Brain microvascular endothelial cell (primary cell): Measurements from ENCODE around the gene FAM131A.
"Not testable (repeated sequence)": the region's sequence is repeated elsewhere in the genome, so short reads cannot be mapped to it uniquely, and the experiment has no call there.

ENCODE experiments used
- DNase-seq: peaks from one replicate; pipeline ENCODE4 v3.0.0-alpha.2; 2020
- H3K27ac ChIP-seq: fragments of 250-450 bp; sonication (Bioruptor Pico); 2 replicates; pipeline ENCODE4 v1.5.1; 2020; ENCODE audit warnings: mild to moderate bottlenecking, moderate library complexity
- H3K27me3 ChIP-seq: fragments of 250-450 bp; sonication (Bioruptor Pico); replicated peaks from 2 replicates; pipeline ENCODE4 v1.5.1; 2020; ENCODE audit warnings: mild to moderate bottlenecking
- H3K36me3 ChIP-seq: fragments of 250-450 bp; sonication (Bioruptor Pico); replicated peaks from 2 replicates; pipeline ENCODE4 v1.5.1; 2020; ENCODE audit warnings: mild to moderate bottlenecking
- H3K4me3 ChIP-seq: 2 replicates; pipeline ENCODE4 v1.5.1; 2011; ENCODE audit warnings: low read depth, mild to moderate bottlenecking, control low read depth, low read length, moderate library complexity
- CTCF ChIP-seq: IDR thresholded peaks from 2 replicates; pipeline ENCODE4 v1.5.1; 2011; ENCODE audit warnings: low read depth, mild to moderate bottlenecking, moderate library complexity, low read length, control low read depth, inconsistent platforms; ENCODE audit errors: missing control alignments
- in situ Hi-C: cut with HindIII; loops from 2 replicates; pipeline ENCODE4 v1.10.0; 2017; ENCODE audit warnings: low sequenced_read_pairs, low pct_ligation_motif_present

The FAM131A gene

DNA sequence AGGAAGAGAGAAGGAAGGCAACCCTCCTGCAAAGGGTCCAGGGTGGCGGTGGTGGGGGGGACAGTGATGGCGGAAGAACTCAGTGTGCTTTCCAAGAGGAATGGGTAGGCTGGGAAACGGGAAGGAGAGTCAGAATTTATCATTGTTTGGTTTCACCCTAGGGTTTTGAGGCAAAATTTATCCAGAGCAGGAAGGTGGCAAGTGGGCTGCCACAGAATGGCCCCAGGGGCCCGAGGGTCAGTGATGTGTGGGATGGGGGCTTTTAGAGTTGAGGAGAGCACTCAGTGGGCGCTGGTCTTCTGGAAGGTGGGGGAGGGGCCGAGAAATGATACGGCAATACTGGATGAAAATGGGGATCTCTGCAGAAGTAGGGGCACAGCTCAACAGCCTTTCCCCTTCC lies 581 bp downstream of the FAM131A start:
- Histone ChIP-seq H3K4me3 (peak overlapping the region; percentile 34), H3K27me3 (no peaks in the 10 kb centered on the region), H3K36me3 (peaks cover 26% of the 10 kb centered on the region), H3K27ac (no peak overlapping the region)
- in situ Hi-C loops = no loop called here
- DNase-seq = no peak
- TF ChIP-seq CTCF = no peak

- H3K27me3 ChIP-seq = no peaks in the 10 kb centered on the region
- TF ChIP-seq CTCF = peak; percentile 41
- in situ Hi-C loops = no loop called here
- H3K4me3 ChIP-seq = peak overlapping the region; percentile 34
- peak; percentile 79 for DNase-seq
- no peak overlapping the region for H3K27ac ChIP-seq
- peaks cover 21% of the 10 kb centered on the region for H3K36me3 ChIP-seq
Observed at GRCh38 chr3:184338511-184338945, 1.1 kb downstream of the FAM131A start.

DNA sequence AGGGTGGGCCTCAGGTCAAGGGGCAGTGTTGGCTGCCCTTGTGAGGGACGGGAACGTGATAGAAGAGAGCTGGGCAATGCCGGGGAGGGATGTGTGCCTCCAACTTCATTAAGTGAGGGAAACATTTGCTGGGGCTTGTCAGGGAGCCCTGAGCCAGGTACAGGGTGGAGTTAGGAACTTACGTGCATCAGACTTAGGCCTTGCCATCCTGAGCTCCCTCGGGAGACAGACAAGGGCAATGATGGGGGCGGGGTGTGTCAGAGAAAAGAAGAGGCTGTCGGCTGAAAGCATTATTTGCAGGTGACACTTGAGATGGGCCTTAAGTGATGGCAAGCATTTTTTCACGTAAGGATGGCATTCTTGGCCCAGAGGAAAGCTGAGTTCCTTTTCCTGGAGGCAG lies 1.6 kb downstream of the FAM131A start:
- no peak overlapping the region for H3K27ac ChIP-seq

GRCh38 chr3:184339451-184340135 lies 2.2 kb downstream of the FAM131A start:
- H3K4me3 ChIP-seq, DNase-seq, H3K27me3 ChIP-seq, H3K27ac ChIP-seq, in situ Hi-C loops: not testable (repeated sequence)
- peaks cover 10% of the 10 kb centered on the region for H3K36me3 ChIP-seq

More for the DNA sequence above, 1.6 kb downstream of the FAM131A start:
- in situ Hi-C loops = no loop called here
- peaks cover 16% of the 10 kb centered on the region for H3K36me3 ChIP-seq
- H3K27me3 ChIP-seq = no peaks in the 10 kb centered on the region
- H3K4me3 ChIP-seq = peak overlapping the region; percentile 30
- DNase-seq = no peak
- no peak for TF ChIP-seq CTCF

GRCh38 chr3:184341925-184342324 lies 4.5 kb downstream of the FAM131A start:
- no peaks in the 10 kb centered on the region for H3K27me3 ChIP-seq
- no peak overlapping the region for H3K27ac ChIP-seq
- DNase-seq = no peak
- H3K4me3 ChIP-seq = no peak overlapping the region
- H3K36me3 ChIP-seq = no peaks in the 10 kb centered on the region
- TF ChIP-seq CTCF = no peak
- in situ Hi-C loops = no loop called here

DNA sequence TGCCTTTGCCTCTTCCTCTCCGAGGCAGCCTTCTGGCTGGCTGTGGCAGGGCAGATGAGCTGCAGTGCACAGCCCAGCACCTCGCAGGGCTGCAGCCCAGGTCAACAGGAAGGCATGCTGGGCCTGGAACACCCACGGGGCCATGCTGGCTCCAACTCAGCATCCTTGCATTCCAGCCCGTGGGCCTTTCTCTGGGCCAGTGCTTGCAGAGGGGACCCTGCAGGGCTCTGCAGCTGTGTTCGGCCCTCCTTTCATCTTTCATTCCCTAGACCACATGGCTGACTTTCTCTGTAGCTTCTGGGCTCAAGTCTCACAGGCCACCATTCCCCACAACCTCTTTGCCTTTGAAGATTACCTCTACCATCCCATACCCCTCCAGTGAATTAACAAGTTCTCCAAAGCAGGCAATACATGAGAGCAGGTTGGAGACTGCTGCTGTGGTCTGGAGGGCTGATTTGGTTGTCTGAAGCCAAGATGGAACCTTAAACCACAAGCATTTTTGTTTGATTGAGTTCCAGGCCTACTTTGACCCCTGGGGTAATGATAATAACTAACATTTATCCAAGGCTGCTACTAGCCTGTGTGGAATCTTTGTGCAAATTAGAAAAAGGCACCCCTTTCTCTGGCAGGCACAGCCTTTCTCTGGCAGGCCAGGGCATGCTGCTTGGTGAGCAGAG lies 5.9 kb downstream of the FAM131A start:
- Histone ChIP-seq H3K27me3 (no peaks in the 10 kb centered on the region), H3K4me3 (no peak overlapping the region), H3K27ac (no peak overlapping the region), H3K36me3 (no peaks in the 10 kb centered on the region)
- TF ChIP-seq CTCF = no peak
- DNase-seq = no peak
- in situ Hi-C loops = no loop called here
